Smooth muscle cell of the brain vasculature (primary cell): ENCODE results near the gene EFNA5.
"Not testable (repeated sequence)": the region's sequence is repeated elsewhere in the genome, so short reads cannot be mapped to it uniquely, and the experiment has no call there.

Experiments
- DNase-seq: peaks from one replicate; pipeline ENCODE4 v3.0.0-alpha.2; 2012; ENCODE audit warnings: low read depth, low spot score

EFNA5 gene

DNA sequence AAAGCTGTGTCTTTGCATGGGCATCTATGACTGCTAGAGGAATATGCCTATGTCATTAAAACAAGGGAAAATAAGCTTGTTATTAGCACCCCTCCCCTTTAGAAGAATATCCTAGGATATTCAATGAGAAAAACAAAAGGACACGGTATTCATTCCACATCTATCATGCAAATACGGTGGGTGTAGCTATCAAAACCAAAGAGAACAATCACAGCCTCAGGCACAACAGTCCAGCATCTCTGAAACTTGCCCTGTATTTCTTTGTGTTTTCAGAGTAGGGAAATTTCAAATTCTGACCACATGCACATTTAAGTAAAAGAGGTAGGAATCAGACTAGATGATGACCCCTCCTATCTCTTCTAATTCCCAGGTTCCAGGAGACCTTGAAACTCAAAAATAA is 209.9 kb downstream of the EFNA5 start:
- DNase-seq: no peak

GRCh38 chr5:107459605-107460004 is 211.1 kb downstream of the EFNA5 start:
- DNase-seq: no peak

GRCh38 chr5:107458322-107458721 is 212.4 kb downstream of the EFNA5 start:
- DNase-seq: no peak

- no peak for DNase-seq
These were observed 212.9 kb downstream of the EFNA5 start for GRCh38 chr5:107457881-107458280.

DNA sequence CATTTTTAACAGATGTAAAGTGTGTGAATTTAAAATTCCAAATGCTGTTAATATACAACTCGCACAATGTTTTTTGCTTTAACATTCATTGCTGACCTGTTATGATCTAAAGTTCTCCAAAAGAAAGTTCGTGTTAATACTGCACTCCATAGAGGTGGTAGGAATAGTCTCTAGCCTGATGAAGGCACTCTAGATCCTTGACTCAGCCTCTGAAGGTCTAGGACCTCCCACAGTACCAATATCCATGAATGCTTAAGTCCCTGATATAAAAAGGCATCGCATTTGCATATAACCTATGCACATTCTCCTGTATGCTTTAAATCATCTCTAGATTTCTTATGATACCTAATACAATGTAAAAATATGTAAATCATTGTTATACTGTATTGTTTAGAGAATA is 213.6 kb downstream of the EFNA5 start:
- no peak for DNase-seq

GRCh38 chr5:107456281-107456715 is 214.4 kb downstream of the EFNA5 start:
- no peak for DNase-seq

DNA sequence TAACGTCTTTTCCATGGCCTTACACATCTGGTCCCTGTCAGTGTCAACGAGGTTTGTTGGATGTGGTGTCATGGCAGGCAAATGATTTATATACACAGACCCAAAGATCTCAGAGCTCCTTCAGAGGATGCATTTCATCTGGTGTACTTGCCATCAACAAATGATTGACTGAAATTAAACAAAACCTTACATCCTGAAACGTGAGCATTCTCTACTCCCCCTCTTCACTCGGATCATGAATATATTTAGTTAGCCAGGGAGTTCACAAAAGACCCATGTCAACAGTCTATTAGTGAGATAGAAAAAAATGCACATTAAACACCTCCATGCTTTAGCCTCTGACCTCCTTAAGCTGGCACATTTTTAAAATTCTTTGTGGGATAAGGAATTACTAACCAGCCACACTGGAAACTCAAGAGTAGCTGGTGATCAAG is 215.6 kb downstream of the EFNA5 start:
- DNase-seq: no peak

DNA sequence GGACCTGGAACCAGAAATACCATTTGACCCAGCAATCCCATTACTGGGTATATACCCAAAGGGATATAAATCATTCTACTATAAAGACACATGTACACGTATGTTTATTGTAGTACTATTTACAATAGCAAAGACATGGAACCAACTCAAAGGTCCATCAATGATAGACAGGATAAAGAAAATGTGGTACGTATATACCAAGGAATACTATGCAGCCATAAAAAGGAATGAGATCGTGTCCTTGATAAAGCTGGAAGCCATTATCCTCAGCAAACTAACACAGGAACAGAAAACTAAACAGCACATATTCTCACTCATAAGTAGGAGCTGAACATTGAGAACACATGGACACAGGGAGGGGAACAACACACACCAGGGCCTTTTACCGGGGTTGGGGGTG is 218.9 kb downstream of the EFNA5 start:
- DNase-seq: not testable (repeated sequence)

DNA sequence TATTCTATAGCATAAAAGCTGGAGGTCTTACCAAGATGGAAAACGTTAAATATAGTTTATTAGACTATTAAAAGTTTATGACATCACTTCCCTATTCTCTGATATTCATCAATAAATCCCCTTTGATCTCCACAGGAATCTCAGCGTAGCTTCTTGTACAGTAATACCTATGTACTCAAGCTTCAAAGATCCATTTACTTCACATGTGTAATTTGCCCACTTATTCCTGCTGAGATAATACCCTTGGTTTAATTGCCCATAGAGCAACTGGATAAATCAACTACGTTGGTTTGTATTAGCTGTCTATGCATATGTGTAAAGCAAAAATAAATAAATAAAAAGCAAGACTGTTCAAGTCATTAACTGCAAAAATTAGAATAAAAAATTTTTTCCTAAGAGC is 219.7 kb downstream of the EFNA5 start:
- DNase-seq: no peak

DNA sequence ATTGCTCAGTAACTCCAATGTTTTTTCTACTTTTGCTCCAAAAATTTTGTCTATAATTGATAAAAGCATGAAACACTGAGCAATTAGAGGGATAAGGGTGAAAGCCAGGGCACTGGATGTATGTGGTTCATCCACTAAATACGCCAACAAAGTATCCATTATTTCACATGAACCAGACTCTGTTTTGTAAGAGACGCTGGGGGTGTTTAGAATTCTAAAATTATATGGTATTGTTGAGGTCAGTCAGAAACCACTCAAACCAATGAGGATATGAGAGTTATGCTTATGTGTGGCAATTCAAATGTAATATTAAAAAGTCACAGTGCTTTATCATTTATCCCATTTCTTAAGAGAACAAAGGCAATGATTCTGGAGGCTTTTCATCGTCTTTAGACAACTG is 220.2 kb downstream of the EFNA5 start:
- DNase-seq: no peak

GRCh38 chr5:107449369-107449768 is 221.4 kb downstream of the EFNA5 start:
- no peak for DNase-seq

DNA sequence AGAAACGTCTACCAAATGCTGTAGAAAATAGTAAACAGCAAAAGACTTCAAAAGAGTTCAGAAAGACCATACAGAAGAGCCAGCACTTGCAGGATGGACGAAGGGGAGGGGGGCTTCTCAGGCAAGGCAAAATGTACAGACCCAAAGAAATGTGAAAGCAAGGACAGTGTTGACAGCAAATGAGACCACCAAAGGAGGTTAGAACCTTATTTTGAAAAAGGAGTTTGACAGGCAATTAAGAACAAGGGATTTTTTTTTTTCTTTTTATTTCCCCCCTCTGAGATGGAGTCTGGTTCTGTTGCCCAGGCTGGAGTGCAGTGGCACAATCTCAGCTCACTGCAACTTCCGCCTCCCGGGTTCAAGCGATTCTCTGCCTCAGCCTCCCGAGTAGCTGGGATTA is 223.2 kb downstream of the EFNA5 start:
- no peak for DNase-seq

DNA sequence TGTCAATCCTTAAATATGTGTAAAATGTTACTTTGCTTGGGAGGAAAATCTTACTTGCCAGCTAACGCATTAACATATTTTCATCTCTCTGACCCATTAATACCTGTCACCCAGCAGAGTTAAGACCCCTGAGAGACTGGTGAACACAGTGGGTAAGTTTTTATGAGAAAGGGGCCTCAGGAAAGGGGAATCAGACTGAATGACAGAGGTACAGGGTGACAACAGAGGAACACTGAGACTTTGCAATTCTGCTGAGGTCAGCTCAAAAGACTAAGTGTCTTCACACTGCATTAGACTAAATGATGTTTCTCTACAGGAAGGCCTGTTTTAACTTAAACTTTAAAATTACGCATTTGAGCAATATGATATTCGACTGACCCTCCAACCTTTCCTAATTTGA is 223.8 kb downstream of the EFNA5 start:
- no peak for DNase-seq

- DNase-seq: no peak
These were observed 226.4 kb downstream of the EFNA5 start for GRCh38 chr5:107444300-107444699.

GRCh38 chr5:107443897-107444296 is 226.8 kb downstream of the EFNA5 start:
- DNase-seq: no peak

DNA sequence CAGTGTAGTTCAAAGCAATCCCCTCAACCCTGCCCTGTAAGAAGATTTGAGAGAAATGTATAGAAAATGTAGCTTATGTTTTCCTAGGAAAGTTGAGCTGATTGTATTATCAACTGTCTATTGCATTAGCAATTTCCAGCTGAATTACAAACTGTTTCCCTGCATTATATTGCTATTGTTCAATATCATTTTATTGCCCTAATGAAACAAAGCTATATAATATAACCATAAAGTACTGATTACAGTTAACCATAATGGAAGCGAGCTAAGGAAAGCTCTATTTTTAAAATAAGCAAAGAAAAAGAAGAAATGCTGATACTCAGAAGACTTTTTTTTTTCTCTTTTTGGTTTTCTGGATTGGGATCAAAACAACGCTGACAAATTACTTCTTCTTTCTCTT is 228.3 kb downstream of the EFNA5 start:
- no peak for DNase-seq

DNA sequence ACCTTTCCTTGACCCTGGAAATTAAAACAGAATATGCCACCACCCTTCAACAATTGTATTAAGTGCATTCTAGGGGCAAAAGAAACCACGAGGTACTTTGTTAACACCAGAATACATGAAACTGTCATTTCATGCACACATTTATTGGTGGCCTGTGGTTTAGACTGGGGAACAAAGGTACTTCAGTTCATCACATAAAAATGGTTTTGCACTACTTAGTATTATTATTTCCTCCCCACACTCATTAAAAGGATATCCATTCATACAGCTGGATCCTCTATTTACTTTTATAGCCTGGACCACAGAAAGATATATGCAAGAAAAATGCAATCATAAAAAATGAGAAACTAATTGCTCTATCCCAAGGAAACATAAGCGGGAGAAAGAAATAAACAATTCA is 230.9 kb downstream of the EFNA5 start:
- DNase-seq: no peak

DNA sequence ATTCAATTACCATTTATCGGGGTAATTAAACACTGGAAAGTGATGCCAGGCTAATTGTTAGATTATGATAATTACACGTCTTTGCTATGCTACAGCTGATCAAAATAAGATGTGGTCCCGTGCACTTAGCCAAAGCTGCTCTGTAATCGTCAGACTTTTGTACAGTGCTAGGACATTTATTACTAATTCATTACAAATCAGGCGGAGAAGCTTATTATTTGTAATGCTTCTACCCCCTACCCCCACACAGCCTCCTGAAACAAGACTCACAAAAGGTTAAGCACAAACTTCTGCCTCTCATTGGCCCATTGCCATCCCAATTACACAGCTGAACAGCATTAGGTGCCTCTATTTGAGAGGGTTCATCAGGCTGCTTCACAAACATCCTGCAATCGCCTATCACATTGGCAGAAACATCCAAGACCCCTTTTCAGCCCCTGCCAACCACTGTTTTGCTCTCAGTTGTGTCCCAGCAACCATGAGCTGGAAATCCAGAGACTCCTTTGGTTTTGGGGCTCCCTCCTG is 232.7 kb downstream of the EFNA5 start:
- DNase-seq: no peak

- no peak for DNase-seq
These were observed 233.6 kb downstream of the EFNA5 start for GRCh38 chr5:107437154-107437553.

- DNase-seq: no peak
These were observed 234.5 kb downstream of the EFNA5 start for GRCh38 chr5:107436201-107436600.

- DNase-seq: no peak
These were observed 235.7 kb downstream of the EFNA5 start for GRCh38 chr5:107435061-107435460.

GRCh38 chr5:107433646-107434045 is 237.1 kb downstream of the EFNA5 start:
- DNase-seq: not testable (repeated sequence)

GRCh38 chr5:107431998-107432397 is 238.7 kb downstream of the EFNA5 start:
- DNase-seq: no peak

- DNase-seq: no peak
These were observed 239.2 kb downstream of the EFNA5 start for GRCh38 chr5:107431536-107431935.
